ENCODE results near the gene RAB40B. TPM values are rescaled to one million over a fixed set of nuclear protein-coding genes. Genes with fewer than 3 reads are reported as not detected.
"Not testable (repeated sequence)": the region's sequence is repeated elsewhere in the genome, so short reads cannot be mapped to it uniquely, and the experiment has no call there.

Gene RAB40B
- total RNA-seq = 27.6 TPM

- DNase-seq (ENCODE audit: low spot score) = peak; percentile 100
Observed at GRCh38 chr17:82698065-82698973, at the start of gene RAB40B. TSS of gene RAB40B (minus strand) at chr17:82698698. CDS start at chr17:82698596, 102 bp downstream.

- no peak for DNase-seq (ENCODE audit: low spot score)
Observed at GRCh38 chr17:82745524-82745923, 47.0 kb upstream of the RAB40B start.

- DNase-seq (ENCODE audit: low spot score) = not testable (repeated sequence)
Observed at GRCh38 chr17:82744736-82745135, 46.2 kb upstream of the RAB40B start.

GRCh38 chr17:82743344-82744219 is 45.1 kb upstream of the RAB40B start:
- no peak for DNase-seq (ENCODE audit: low spot score)

- DNase-seq (ENCODE audit: low spot score) = no peak
Observed at GRCh38 chr17:82740906-82741759, 42.6 kb upstream of the RAB40B start.

GRCh38 chr17:82737967-82738877 is 39.7 kb upstream of the RAB40B start:
- DNase-seq (ENCODE audit: low spot score) = no peak

- no peak for DNase-seq (ENCODE audit: low spot score)
Observed at GRCh38 chr17:82736511-82737185, 38.1 kb upstream of the RAB40B start.

- DNase-seq (ENCODE audit: low spot score) = peak; percentile 53
Observed at GRCh38 chr17:82734987-82735866, 36.7 kb upstream of the RAB40B start, which contains the start of gene FN3K. TSS of gene FN3K (plus strand) at chr17:82735615. CDS start at chr17:82735637, 22 bp downstream.

GRCh38 chr17:82732118-82732743 is 33.7 kb upstream of the RAB40B start:
- no peak for DNase-seq (ENCODE audit: low spot score)

- no peak for DNase-seq (ENCODE audit: low spot score)
Observed at GRCh38 chr17:82729479-82730260, 31.2 kb upstream of the RAB40B start.

GRCh38 chr17:82726427-82726826 is 27.9 kb upstream of the RAB40B start:
- no peak for DNase-seq (ENCODE audit: low spot score)

- DNase-seq (ENCODE audit: low spot score) = no peak
Observed at GRCh38 chr17:82723169-82723807, 24.8 kb upstream of the RAB40B start.

GRCh38 chr17:82722341-82723013 is 24.0 kb upstream of the RAB40B start:
- DNase-seq (ENCODE audit: low spot score) = no peak

- DNase-seq (ENCODE audit: low spot score) = no peak
Observed at GRCh38 chr17:82720204-82720603, 21.7 kb upstream of the RAB40B start.

- no peak for DNase-seq (ENCODE audit: low spot score)
Observed at GRCh38 chr17:82718986-82719685, 20.6 kb upstream of the RAB40B start.
